Measurements from ENCODE around the gene TGFBR3. TPM values are rescaled to one million over a fixed set of nuclear protein-coding genes. Genes with fewer than 3 reads are reported as not detected.

Gene TGFBR3
- total and polyA plus RNA-seq, 2 of the 13 experiments (the other 11 are each of a cell fraction or from before 2014, with no cell fraction given) = 76.5 to 195 TPM

DNA sequence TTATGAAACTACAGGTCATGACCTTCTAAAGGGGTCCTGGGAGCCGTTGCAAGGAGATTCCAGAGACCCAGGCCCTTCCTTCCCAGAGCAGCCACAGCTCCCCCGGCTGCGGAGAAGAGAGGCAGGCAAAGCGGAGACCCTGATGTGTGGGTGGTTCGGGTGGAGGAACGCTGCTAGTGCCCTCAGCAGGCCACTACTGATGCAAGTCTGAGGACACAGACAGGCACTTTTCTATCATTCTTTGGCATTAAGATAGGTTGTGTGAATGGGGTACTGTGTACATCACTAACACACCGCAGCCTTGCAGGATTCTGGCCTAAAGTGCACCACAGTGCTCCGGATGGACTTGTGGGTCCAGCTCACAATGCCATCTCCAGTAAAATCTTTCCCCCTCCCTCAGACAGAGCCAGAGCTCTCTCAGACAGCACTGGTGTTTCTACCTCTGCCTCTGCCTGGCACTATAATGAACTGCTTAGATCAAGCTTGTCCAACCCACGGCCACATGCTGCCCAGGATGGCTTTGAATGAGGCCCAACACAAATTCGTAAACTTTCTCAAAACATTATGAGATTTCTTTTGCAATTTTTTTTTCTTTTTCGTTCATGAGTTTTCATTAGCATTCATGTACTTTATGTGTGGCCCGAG, 121.4 kb downstream of the TGFBR3 start:
- no TSS peak for BruUV-seq (replicated peaks)
- intact Hi-C loops (cut with micrococcal nuclease; ENCODE audit: unreplicated experiment) = loop anchor here (10.0 kb wide), 1 partner anchor 120 kb away; the partner anchor contains the start of gene TGFBR3
- WGBS (ENCODE audit: low lambda C conversion rate) = 97% methylated on average over 8 of the region's 12 CpGs

More for the DNA sequence above, 121.4 kb downstream of the TGFBR3 start:
- H3K9ac ChIP-seq (ENCODE audit: insufficient read depth, low read depth, low read length) = no peak overlapping the region
- no peak overlapping the region for H3K27ac ChIP-seq (ENCODE audit: extremely low read length, insufficient read depth, low read length)
- H3K36me3 ChIP-seq (replicated peaks in 1 of 2; ENCODE audit: control insufficient read depth in 1 of 2, insufficient read depth in 2 of 2, low read length in 2 of 2) = peaks cover 7 to 36% of the 10 kb centered on the region in 2 experiments
- no peaks in the 10 kb centered on the region for H3K27me3 ChIP-seq (ENCODE audit: control insufficient read depth in 1 of 2, insufficient read depth in 2 of 2, low read length in 2 of 2)
- no peak overlapping the region for H2AFZ ChIP-seq (ENCODE audit: low read length)
- H3K79me2 ChIP-seq (ENCODE audit: insufficient read depth, low read length) = peaks cover 66% of the 10 kb centered on the region
- CTCF ChIA-PET (ENCODE audit: low intra/inter-chr PET ratio, low total read pairs) = no interaction called here
- FAIRE-seq (no peak), ATAC-seq (no peak), DNase-seq (ENCODE audit: low spot score) (no peak)
- no peak overlapping the region for H3K4me2 ChIP-seq (ENCODE audit: low read depth, low read length)
- H3K4me3 ChIP-seq (replicated peaks in 1 of 3; ENCODE audit: insufficient read depth in 1 of 3, low read depth in 2 of 3, low read length in 3 of 3) = no peak overlapping the region
- H3K4me1 ChIP-seq (ENCODE audit: insufficient read depth, low read length) = peaks cover 99% of the 10 kb centered on the region
- TF ChIP-seq, protein P1, sequence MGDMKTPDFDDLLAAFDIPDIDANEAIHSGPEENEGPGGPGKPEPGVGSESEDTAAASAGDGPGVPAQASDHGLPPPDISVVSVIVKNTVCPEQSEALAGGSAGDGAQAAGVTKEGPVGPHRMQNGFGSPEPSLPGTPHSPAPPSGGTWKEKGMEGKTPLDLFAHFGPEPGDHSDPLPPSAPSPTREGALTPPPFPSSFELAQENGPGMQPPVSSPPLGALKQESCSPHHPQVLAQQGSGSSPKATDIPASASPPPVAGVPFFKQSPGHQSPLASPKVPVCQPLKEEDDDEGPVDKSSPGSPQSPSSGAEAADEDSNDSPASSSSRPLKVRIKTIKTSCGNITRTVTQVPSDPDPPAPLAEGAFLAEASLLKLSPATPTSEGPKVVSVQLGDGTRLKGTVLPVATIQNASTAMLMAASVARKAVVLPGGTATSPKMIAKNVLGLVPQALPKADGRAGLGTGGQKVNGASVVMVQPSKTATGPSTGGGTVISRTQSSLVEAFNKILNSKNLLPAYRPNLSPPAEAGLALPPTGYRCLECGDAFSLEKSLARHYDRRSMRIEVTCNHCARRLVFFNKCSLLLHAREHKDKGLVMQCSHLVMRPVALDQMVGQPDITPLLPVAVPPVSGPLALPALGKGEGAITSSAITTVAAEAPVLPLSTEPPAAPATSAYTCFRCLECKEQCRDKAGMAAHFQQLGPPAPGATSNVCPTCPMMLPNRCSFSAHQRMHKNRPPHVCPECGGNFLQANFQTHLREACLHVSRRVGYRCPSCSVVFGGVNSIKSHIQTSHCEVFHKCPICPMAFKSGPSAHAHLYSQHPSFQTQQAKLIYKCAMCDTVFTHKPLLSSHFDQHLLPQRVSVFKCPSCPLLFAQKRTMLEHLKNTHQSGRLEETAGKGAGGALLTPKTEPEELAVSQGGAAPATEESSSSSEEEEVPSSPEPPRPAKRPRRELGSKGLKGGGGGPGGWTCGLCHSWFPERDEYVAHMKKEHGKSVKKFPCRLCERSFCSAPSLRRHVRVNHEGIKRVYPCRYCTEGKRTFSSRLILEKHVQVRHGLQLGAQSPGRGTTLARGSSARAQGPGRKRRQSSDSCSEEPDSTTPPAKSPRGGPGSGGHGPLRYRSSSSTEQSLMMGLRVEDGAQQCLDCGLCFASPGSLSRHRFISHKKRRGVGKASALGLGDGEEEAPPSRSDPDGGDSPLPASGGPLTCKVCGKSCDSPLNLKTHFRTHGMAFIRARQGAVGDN (CRISPR knock-in tag; IDR thresholded peaks at IDR 0.05) = 0 out of 2 replicates have a peak, but pooled peaks have one; percentile 13
- TF ChIP-seq PHB2 (IDR thresholded peaks at IDR 0.05; ENCODE audit: partially characterized antibody) = no peak
- TF ChIP-seq HOXA3 (CRISPR knock-in tag; IDR thresholded peaks at IDR 0.05) = no peak
- no peak for TF ChIP-seq ZBTB21 (CRISPR knock-in tag; IDR thresholded peaks at IDR 0.05)
- TF ChIP-seq, protein P2, sequence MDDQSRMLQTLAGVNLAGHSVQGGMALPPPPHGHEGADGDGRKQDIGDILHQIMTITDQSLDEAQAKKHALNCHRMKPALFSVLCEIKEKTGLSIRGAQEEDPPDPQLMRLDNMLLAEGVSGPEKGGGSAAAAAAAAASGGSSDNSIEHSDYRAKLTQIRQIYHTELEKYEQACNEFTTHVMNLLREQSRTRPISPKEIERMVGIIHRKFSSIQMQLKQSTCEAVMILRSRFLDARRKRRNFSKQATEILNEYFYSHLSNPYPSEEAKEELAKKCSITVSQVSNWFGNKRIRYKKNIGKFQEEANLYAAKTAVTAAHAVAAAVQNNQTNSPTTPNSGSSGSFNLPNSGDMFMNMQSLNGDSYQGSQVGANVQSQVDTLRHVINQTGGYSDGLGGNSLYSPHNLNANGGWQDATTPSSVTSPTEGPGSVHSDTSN (CRISPR knock-in tag; IDR thresholded peaks at IDR 0.05; ENCODE audit: borderline replicate concordance) = no peak
- TF ChIP-seq SRF (IDR thresholded peaks at IDR 0.05; ENCODE audit: low read depth, low read length) = no peak
- in situ Hi-C loops (cut with HindIII; ENCODE audit: extremely low pct_ligation_motif_present, low pct_unique_long_range_greater_than_20kb) = no loop called here
- peaks cover 6% of the 10 kb centered on the region; the same call in 1 of the 2 replicates for H4K20me1 ChIP-seq (ENCODE audit: insufficient read depth, low read length)
- no peaks in the 10 kb centered on the region for H3K9me3 ChIP-seq (ENCODE audit: low read length)
- POLR2A ChIA-PET = interaction anchor here (1.5 kb wide), 1 partner anchor 28 kb away, joined by 3 read pairs; no protein-coding TSS in a partner anchor
